ENCODE measurements around the gene COL4A4.

Gene COL4A4

GRCh38 chr2:227043981-227044380, 120.0 kb downstream of the COL4A4 start:
- H3K36me3 ChIP-seq (ENCODE audit: insufficient read depth, low read length), result no peaks in the 10 kb centered on the region
- no peak overlapping the region for H3K4me3 ChIP-seq (ENCODE audit: low read length)
- H3K4me2 ChIP-seq (ENCODE audit: low read length), result no peak overlapping the region
- H3K27me3 ChIP-seq (ENCODE audit: control insufficient read depth, insufficient read depth, low read length), result no peaks in the 10 kb centered on the region
- H3K4me1 ChIP-seq (ENCODE audit: control insufficient read depth, insufficient read depth, low read length), result no peaks in the 10 kb centered on the region
- no peaks in the 10 kb centered on the region for H3K9me3 ChIP-seq (replicated peaks; ENCODE audit: low read length)
- H3K9ac ChIP-seq (ENCODE audit: low read depth, low read length), result no peak overlapping the region

- no peak overlapping the region for H3K4me3 ChIP-seq (ENCODE audit: low read length)
- no peak overlapping the region for H3K9ac ChIP-seq (ENCODE audit: low read depth, low read length)
- no peaks in the 10 kb centered on the region for H3K9me3 ChIP-seq (replicated peaks; ENCODE audit: low read length)
- no peaks in the 10 kb centered on the region for H3K4me1 ChIP-seq (ENCODE audit: control insufficient read depth, insufficient read depth, low read length)
- no peak overlapping the region for H3K4me2 ChIP-seq (ENCODE audit: low read length)
- H3K36me3 ChIP-seq (ENCODE audit: insufficient read depth, low read length), result no peaks in the 10 kb centered on the region
- H3K27me3 ChIP-seq (ENCODE audit: control insufficient read depth, insufficient read depth, low read length), result no peaks in the 10 kb centered on the region
Measured at GRCh38 chr2:227038550-227039189, 125.3 kb downstream of the COL4A4 start.

GRCh38 chr2:227036527-227036926, 127.5 kb downstream of the COL4A4 start:
- no peak overlapping the region for H3K9ac ChIP-seq (ENCODE audit: low read depth, low read length)
- no peak overlapping the region for H3K4me3 ChIP-seq (ENCODE audit: low read length)
- no peaks in the 10 kb centered on the region for H3K36me3 ChIP-seq (ENCODE audit: insufficient read depth, low read length)
- H3K4me2 ChIP-seq (ENCODE audit: low read length), result no peak overlapping the region
- H3K4me1 ChIP-seq (ENCODE audit: control insufficient read depth, insufficient read depth, low read length), result no peaks in the 10 kb centered on the region
- H3K27me3 ChIP-seq (ENCODE audit: control insufficient read depth, insufficient read depth, low read length), result no peaks in the 10 kb centered on the region
- no peaks in the 10 kb centered on the region for H3K9me3 ChIP-seq (replicated peaks; ENCODE audit: low read length)

GRCh38 chr2:227035711-227036367, 128.2 kb downstream of the COL4A4 start:
- no peak overlapping the region for H3K9ac ChIP-seq (ENCODE audit: low read depth, low read length)
- H3K27me3 ChIP-seq (ENCODE audit: control insufficient read depth, insufficient read depth, low read length), result no peaks in the 10 kb centered on the region
- no peaks in the 10 kb centered on the region for H3K9me3 ChIP-seq (replicated peaks; ENCODE audit: low read length)
- no peak overlapping the region for H3K4me2 ChIP-seq (ENCODE audit: low read length)
- no peaks in the 10 kb centered on the region for H3K4me1 ChIP-seq (ENCODE audit: control insufficient read depth, insufficient read depth, low read length)
- H3K4me3 ChIP-seq (ENCODE audit: low read length), result no peak overlapping the region
- H3K36me3 ChIP-seq (ENCODE audit: insufficient read depth, low read length), result no peaks in the 10 kb centered on the region

GRCh38 chr2:227033471-227034148, 130.4 kb downstream of the COL4A4 start:
- Histone ChIP-seq H3K36me3 (ENCODE audit: insufficient read depth, low read length) (no peaks in the 10 kb centered on the region), H3K9me3 (replicated peaks; ENCODE audit: low read length) (no peaks in the 10 kb centered on the region), H3K4me2 (ENCODE audit: low read length) (no peak overlapping the region), H3K4me1 (ENCODE audit: control insufficient read depth, insufficient read depth, low read length) (no peaks in the 10 kb centered on the region), H3K9ac (ENCODE audit: low read depth, low read length) (no peak overlapping the region), H3K4me3 (ENCODE audit: low read length) (no peak overlapping the region), H3K27me3 (ENCODE audit: control insufficient read depth, insufficient read depth, low read length) (no peaks in the 10 kb centered on the region)

- H3K9me3 ChIP-seq (replicated peaks; ENCODE audit: low read length), result no peaks in the 10 kb centered on the region
- no peaks in the 10 kb centered on the region for H3K27me3 ChIP-seq (ENCODE audit: control insufficient read depth, insufficient read depth, low read length)
- no peak overlapping the region for H3K4me2 ChIP-seq (ENCODE audit: low read length)
- no peak overlapping the region for H3K4me3 ChIP-seq (ENCODE audit: low read length)
- no peak overlapping the region for H3K9ac ChIP-seq (ENCODE audit: low read depth, low read length)
- H3K36me3 ChIP-seq (ENCODE audit: insufficient read depth, low read length), result no peaks in the 10 kb centered on the region
- H3K4me1 ChIP-seq (ENCODE audit: control insufficient read depth, insufficient read depth, low read length), result no peaks in the 10 kb centered on the region
Measured at GRCh38 chr2:227031379-227031778, 132.6 kb downstream of the COL4A4 start.

GRCh38 chr2:227030789-227031188, 133.2 kb downstream of the COL4A4 start:
- Histone ChIP-seq H3K4me1 (ENCODE audit: control insufficient read depth, insufficient read depth, low read length) (no peaks in the 10 kb centered on the region), H3K9ac (ENCODE audit: low read depth, low read length) (no peak overlapping the region), H3K9me3 (replicated peaks; ENCODE audit: low read length) (no peaks in the 10 kb centered on the region), H3K4me3 (ENCODE audit: low read length) (no peak overlapping the region), H3K4me2 (ENCODE audit: low read length) (no peak overlapping the region), H3K36me3 (ENCODE audit: insufficient read depth, low read length) (no peaks in the 10 kb centered on the region), H3K27me3 (ENCODE audit: control insufficient read depth, insufficient read depth, low read length) (no peaks in the 10 kb centered on the region)

- H3K4me2 ChIP-seq (ENCODE audit: low read length), result no peak overlapping the region
Measured at GRCh38 chr2:227029426-227030105, 134.4 kb downstream of the COL4A4 start.

GRCh38 chr2:227025510-227025909, 138.5 kb downstream of the COL4A4 start:
- Histone ChIP-seq H3K36me3 (ENCODE audit: insufficient read depth, low read length) (no peaks in the 10 kb centered on the region), H3K4me3 (ENCODE audit: low read length) (no peak overlapping the region), H3K9ac (ENCODE audit: low read depth, low read length) (no peak overlapping the region), H3K4me1 (ENCODE audit: control insufficient read depth, insufficient read depth, low read length) (no peaks in the 10 kb centered on the region), H3K27me3 (ENCODE audit: control insufficient read depth, insufficient read depth, low read length) (no peaks in the 10 kb centered on the region), H3K9me3 (replicated peaks; ENCODE audit: low read length) (no peaks in the 10 kb centered on the region), H3K4me2 (ENCODE audit: low read length) (no peak overlapping the region)

More at GRCh38 chr2:227029426-227030105, 134.4 kb downstream of the COL4A4 start:
- Histone ChIP-seq H3K4me1 (ENCODE audit: control insufficient read depth, insufficient read depth, low read length) (no peaks in the 10 kb centered on the region), H3K36me3 (ENCODE audit: insufficient read depth, low read length) (no peaks in the 10 kb centered on the region), H3K9ac (ENCODE audit: low read depth, low read length) (no peak overlapping the region), H3K27me3 (ENCODE audit: control insufficient read depth, insufficient read depth, low read length) (no peaks in the 10 kb centered on the region), H3K4me3 (ENCODE audit: low read length) (no peak overlapping the region), H3K9me3 (replicated peaks; ENCODE audit: low read length) (no peaks in the 10 kb centered on the region)

- Histone ChIP-seq H3K4me3 (ENCODE audit: low read length) (no peak overlapping the region), H3K36me3 (ENCODE audit: insufficient read depth, low read length) (no peaks in the 10 kb centered on the region), H3K4me1 (ENCODE audit: control insufficient read depth, insufficient read depth, low read length) (no peaks in the 10 kb centered on the region), H3K9me3 (replicated peaks; ENCODE audit: low read length) (no peaks in the 10 kb centered on the region), H3K4me2 (ENCODE audit: low read length) (no peak overlapping the region), H3K9ac (ENCODE audit: low read depth, low read length) (no peak overlapping the region), H3K27me3 (ENCODE audit: control insufficient read depth, insufficient read depth, low read length) (no peaks in the 10 kb centered on the region)
Measured at GRCh38 chr2:227022608-227023007, 141.4 kb downstream of the COL4A4 start.

GRCh38 chr2:227020416-227020815, 143.6 kb downstream of the COL4A4 start:
- H3K36me3 ChIP-seq (ENCODE audit: insufficient read depth, low read length), result no peaks in the 10 kb centered on the region
- no peak overlapping the region for H3K9ac ChIP-seq (ENCODE audit: low read depth, low read length)
- no peaks in the 10 kb centered on the region for H3K27me3 ChIP-seq (ENCODE audit: control insufficient read depth, insufficient read depth, low read length)
- H3K4me1 ChIP-seq (ENCODE audit: control insufficient read depth, insufficient read depth, low read length), result no peaks in the 10 kb centered on the region
- H3K9me3 ChIP-seq (replicated peaks; ENCODE audit: low read length), result no peaks in the 10 kb centered on the region
- no peak overlapping the region for H3K4me2 ChIP-seq (ENCODE audit: low read length)
- H3K4me3 ChIP-seq (ENCODE audit: low read length), result no peak overlapping the region
